SU-DHL-6 (cell line): ENCODE measurements around the gene CDH13.

Source experiments
- H2AFZ ChIP-seq: fragments of 200-600 bp; sonication (generic); 2 replicates; pipeline ENCODE4 v1.6.1; 2014; ENCODE audit warnings: low read depth, mild to moderate bottlenecking, moderate library complexity, mixed read lengths, antibody characterized with exemption, low read length; ENCODE audit not compliant: severe bottlenecking
- H3F3A ChIP-seq: fragments of 200-600 bp; shearing (Covaris generic); 2 replicates; pipeline ENCODE4 v1.6.0; 2016; ENCODE audit warnings: antibody characterized with exemption, mild to moderate bottlenecking; ENCODE audit not compliant: insufficient read depth
- H3K27ac ChIP-seq: fragments of 200-600 bp; sonication (generic); 2 replicates; pipeline ENCODE4 v1.5.1; 2016; ENCODE audit warnings: low read depth, mild to moderate bottlenecking, low read length, moderate library complexity, mixed read lengths
- H3K27me3 ChIP-seq: fragments of 200-600 bp; sonication (generic), shearing (Covaris generic); 2 replicates; pipeline ENCODE4 v1.6.0; 2014; ENCODE audit warnings: mild to moderate bottlenecking, low read length
- H3K36me3 ChIP-seq: fragments of 200-600 bp; sonication (generic); 2 replicates; pipeline ENCODE4 v1.6.1; 2014; ENCODE audit warnings: mild to moderate bottlenecking, low read length, mixed read lengths
- H3K4me2 ChIP-seq: fragments of 300-600, 200-600 bp; shearing (Covaris generic), sonication (generic); 2 replicates; pipeline ENCODE4 v1.6.0; 2014; ENCODE audit warnings: low read length, low read depth, mild to moderate bottlenecking; ENCODE audit not compliant: poor library complexity, severe bottlenecking
- H3K4me3 ChIP-seq: fragments of 200-600 bp; sonication (generic); 2 replicates; pipeline ENCODE4 v1.5.1; 2014; ENCODE audit warnings: antibody characterized with exemption, low read length, mild to moderate bottlenecking, mixed read lengths; ENCODE audit not compliant: insufficient read depth, poor library complexity, severe bottlenecking
- H3K79me2 ChIP-seq: fragments of 200-600 bp; sonication (generic); 2 replicates; pipeline ENCODE4 v1.6.1; 2014; ENCODE audit warnings: mild to moderate bottlenecking, low read length, moderate library complexity; ENCODE audit not compliant: insufficient read depth
- H3K9ac ChIP-seq: fragments of 200-600 bp; sonication (generic); 2 replicates; pipeline ENCODE4 v1.7.0; 2014; ENCODE audit warnings: mild to moderate bottlenecking, low read length
- H3K9me2 ChIP-seq: fragments of 200-600 bp; sonication (generic); replicated peaks from 2 replicates; pipeline ENCODE4 v1.6.1; 2014; ENCODE audit warnings: low read length; ENCODE audit not compliant: insufficient read depth
- H3K9me3 ChIP-seq: fragments of 200-600 bp; sonication (generic); 2 replicates; pipeline ENCODE4 v1.6.1; 2014; ENCODE audit warnings: low read length, mixed read lengths; ENCODE audit not compliant: insufficient read depth
- H4K20me1 ChIP-seq: fragments of 200-600 bp; sonication (generic); 2 replicates; pipeline ENCODE4 v1.6.1; 2014; ENCODE audit warnings: low read depth, mild to moderate bottlenecking, antibody characterized with exemption, low read length, moderate library complexity, mixed read lengths
- CTCF ChIP-seq: fragments of 200-600 bp; sonication (generic); IDR thresholded peaks from one replicate; pipeline ENCODE4 v1.5.1; 2017; ENCODE audit warnings: antibody characterized with exemption, mild to moderate bottlenecking, low read length, moderate library complexity; ENCODE audit not compliant: insufficient read depth, poor library complexity, severe bottlenecking
- EZH2phosphoT487 ChIP-seq: fragments of 200-600 bp; sonication (generic), shearing (Covaris generic); conservative IDR thresholded peaks from 2 replicates; pipeline ENCODE4 v1.6.1; 2018; ENCODE audit warnings: mild to moderate bottlenecking, antibody characterized with exemption, low read length, moderate library complexity, mixed read lengths

CDH13 gene

GRCh38 chr16:82979406-82980111 is 352.8 kb downstream of the CDH13 start:
- Histone ChIP-seq H3K36me3 (no peaks in the 10 kb centered on the region), H3K9ac (no peak overlapping the region), H2AFZ (no peak overlapping the region), H3K27me3 (no peaks in the 10 kb centered on the region), H3K79me2 (no peaks in the 10 kb centered on the region), H3K4me2 (no peak overlapping the region), H3K9me2 (no peaks in the 10 kb centered on the region), H3F3A (no peaks in the 10 kb centered on the region), H3K9me3 (no peaks in the 10 kb centered on the region), H3K27ac (no peak overlapping the region), H3K4me3 (no peak overlapping the region), H4K20me1 (no peaks in the 10 kb centered on the region)
- TF ChIP-seq CTCF: no peak
- TF ChIP-seq EZH2phosphoT487: no peak

GRCh38 chr16:82980810-82981209 is 354.0 kb downstream of the CDH13 start:
- H3K79me2 ChIP-seq: no peaks in the 10 kb centered on the region
- no peaks in the 10 kb centered on the region for H4K20me1 ChIP-seq
- no peaks in the 10 kb centered on the region for H3K9me2 ChIP-seq
- H3K4me3 ChIP-seq: no peak overlapping the region
- no peaks in the 10 kb centered on the region for H3K27me3 ChIP-seq
- H3K9me3 ChIP-seq: no peaks in the 10 kb centered on the region
- H3K36me3 ChIP-seq: no peaks in the 10 kb centered on the region
- no peak overlapping the region for H2AFZ ChIP-seq
- H3F3A ChIP-seq: no peaks in the 10 kb centered on the region
- TF ChIP-seq CTCF (no peak), EZH2phosphoT487 (no peak)
- no peak overlapping the region for H3K9ac ChIP-seq
- no peak overlapping the region for H3K4me2 ChIP-seq
- H3K27ac ChIP-seq: no peak overlapping the region

- H2AFZ ChIP-seq: no peak overlapping the region
- no peak overlapping the region for H3K27ac ChIP-seq
- no peak overlapping the region for H3K4me3 ChIP-seq
- H3K9ac ChIP-seq: no peak overlapping the region
- no peak overlapping the region for H3K4me2 ChIP-seq
- no peaks in the 10 kb centered on the region for H3K9me2 ChIP-seq
- no peaks in the 10 kb centered on the region for H4K20me1 ChIP-seq
- TF ChIP-seq CTCF (no peak), EZH2phosphoT487 (no peak)
- H3F3A ChIP-seq: no peaks in the 10 kb centered on the region
- H3K9me3 ChIP-seq: no peaks in the 10 kb centered on the region
- H3K79me2 ChIP-seq: no peaks in the 10 kb centered on the region
- H3K36me3 ChIP-seq: no peaks in the 10 kb centered on the region
- H3K27me3 ChIP-seq: no peaks in the 10 kb centered on the region
Measured at GRCh38 chr16:82987767-82988166, 361.0 kb downstream of the CDH13 start.
